ENCODE results near the gene HBS1L.

DNA sequence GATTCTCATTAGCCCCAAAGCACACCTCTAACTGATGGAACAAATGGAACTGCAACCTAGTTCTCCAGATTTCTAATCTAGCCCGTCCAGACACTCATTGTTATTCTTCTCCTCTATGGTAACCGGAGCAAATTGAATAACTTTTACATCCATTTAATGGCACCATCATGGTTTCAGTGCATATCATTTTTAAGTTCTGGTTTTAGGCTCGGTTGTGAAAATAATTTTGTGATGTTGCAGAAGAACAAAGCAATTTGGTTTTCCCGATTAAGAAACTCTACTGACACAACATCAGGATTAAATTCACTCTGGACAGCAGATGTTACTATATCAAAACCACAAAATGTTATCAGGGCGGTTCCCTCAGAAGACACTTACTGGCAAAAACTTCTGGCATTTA, 42.5 kb upstream of the HBS1L start:
- no peak for TF ChIP-seq POLR2A (IDR thresholded peaks at IDR 0.05)
- TF ChIP-seq CTCF (IDR thresholded peaks at IDR 0.05), result no peak

Data from body of pancreas (tissue), 4 donors.